Measurements from ENCODE around the gene PLEKHM3. TPM values are rescaled to one million over a fixed set of nuclear protein-coding genes. Genes with fewer than 3 reads are reported as not detected.
A peak's percentile ranks its signal among the peaks of the same experiment; 100 is the strongest.
"Not testable (repeated sequence)": the region's sequence is repeated elsewhere in the genome, so short reads cannot be mapped to it uniquely, and the experiment has no call there.

Gene PLEKHM3
- total RNA-seq, 1 donor from 2014 or later, result 19.5 TPM

DNA sequence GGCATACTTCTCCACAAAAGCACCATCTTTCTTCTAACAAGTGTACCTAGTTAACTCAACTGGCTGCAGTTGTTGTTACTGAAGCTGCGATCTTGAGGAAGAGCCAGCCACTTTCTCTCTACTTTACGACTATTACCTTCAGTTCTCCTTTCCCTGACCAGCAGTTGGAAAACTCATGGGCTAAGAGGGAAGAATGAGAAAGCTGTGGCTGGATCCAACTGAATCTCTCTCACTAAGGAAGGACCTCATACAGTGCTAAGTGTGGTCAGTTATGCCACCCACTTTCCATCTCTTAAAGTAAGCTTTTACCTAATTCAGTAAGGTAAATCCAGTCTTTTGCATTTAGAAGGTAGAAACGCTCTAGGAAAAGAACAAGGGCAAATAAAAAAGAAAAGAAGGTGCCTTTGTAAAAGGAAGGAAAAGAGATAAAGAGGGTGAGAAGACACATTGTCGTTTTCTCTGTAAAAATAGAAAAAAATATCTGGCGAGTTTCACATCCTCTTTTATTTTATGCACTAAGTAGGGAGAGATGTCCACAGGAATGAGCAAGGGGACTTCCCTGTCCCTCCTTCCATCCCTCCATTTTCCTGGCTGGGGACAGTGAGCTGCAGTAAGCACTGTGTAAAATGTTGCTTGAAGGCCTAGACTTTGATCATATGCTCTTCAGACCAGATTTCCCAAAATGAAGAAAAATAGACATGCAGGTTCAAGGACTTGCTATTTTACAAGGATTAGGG lies 73.4 kb downstream of the PLEKHM3 start:
- H3K4me3 Mint-ChIP-seq, result no peak overlapping the region
- Histone ChIP-seq H3K9ac (no peak overlapping the region), H3K4me3 (no peak overlapping the region), H3K79me2 (ENCODE audit: low read depth) (no peaks in the 10 kb centered on the region), H3F3A (ENCODE audit: low read depth) (peaks cover 44% of the 10 kb centered on the region), H4K20me1 (ENCODE audit: low read depth) (no peaks in the 10 kb centered on the region), H3K27ac (peak overlapping the region; percentile 83), H3K9me3 (ENCODE audit: low read depth) (no peaks in the 10 kb centered on the region), H3K36me3 (no peaks in the 10 kb centered on the region), H3K27me3 (no peaks in the 10 kb centered on the region), H2AFZ (replicated peaks) (peak overlapping the region; percentile 64), H3K4me2 (peak overlapping the region; percentile 54), H3K4me1 (peaks cover 45% of the 10 kb centered on the region)
- H3K36me3 Mint-ChIP-seq, result peaks cover 3% of the 10 kb centered on the region
- peaks cover 2% of the 10 kb centered on the region for H3K27me3 Mint-ChIP-seq (ENCODE audit: insufficient read depth, low read depth)
- peaks cover 3% of the 10 kb centered on the region for H3K4me1 Mint-ChIP-seq
- DNase-seq (ENCODE audit: low spot score), result no peak
- H3K27ac Mint-ChIP-seq, result no peak overlapping the region
- no peaks in the 10 kb centered on the region for H3K9me3 Mint-ChIP-seq
- TF ChIP-seq, protein P1, sequence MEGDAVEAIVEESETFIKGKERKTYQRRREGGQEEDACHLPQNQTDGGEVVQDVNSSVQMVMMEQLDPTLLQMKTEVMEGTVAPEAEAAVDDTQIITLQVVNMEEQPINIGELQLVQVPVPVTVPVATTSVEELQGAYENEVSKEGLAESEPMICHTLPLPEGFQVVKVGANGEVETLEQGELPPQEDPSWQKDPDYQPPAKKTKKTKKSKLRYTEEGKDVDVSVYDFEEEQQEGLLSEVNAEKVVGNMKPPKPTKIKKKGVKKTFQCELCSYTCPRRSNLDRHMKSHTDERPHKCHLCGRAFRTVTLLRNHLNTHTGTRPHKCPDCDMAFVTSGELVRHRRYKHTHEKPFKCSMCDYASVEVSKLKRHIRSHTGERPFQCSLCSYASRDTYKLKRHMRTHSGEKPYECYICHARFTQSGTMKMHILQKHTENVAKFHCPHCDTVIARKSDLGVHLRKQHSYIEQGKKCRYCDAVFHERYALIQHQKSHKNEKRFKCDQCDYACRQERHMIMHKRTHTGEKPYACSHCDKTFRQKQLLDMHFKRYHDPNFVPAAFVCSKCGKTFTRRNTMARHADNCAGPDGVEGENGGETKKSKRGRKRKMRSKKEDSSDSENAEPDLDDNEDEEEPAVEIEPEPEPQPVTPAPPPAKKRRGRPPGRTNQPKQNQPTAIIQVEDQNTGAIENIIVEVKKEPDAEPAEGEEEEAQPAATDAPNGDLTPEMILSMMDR (IDR thresholded peaks at IDR 0.05), result no peak
- TF ChIP-seq EZH2 (IDR thresholded peaks at IDR 0.05) (no peak), EZH2phosphoT487 (IDR thresholded peaks at IDR 0.05) (no peak)

DNA sequence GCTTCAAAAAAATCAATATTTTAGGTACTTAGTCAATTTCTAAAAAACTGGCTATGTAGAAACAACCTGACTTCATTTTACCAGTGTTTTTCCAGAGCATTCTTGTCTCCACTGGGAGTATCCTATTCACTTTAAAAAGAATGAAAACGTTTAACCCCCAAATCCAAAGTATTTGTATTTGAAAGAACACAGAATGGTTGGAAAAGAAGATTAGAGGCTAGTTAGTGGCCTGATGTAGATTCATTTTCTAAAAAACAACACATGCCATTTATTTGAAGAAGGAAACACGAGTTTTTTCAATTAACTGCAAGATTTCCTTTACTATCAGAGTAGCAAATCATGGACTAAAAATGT lies 74.6 kb downstream of the PLEKHM3 start:
- peak overlapping the region; percentile 83 for H3K27ac ChIP-seq
- H2AFZ ChIP-seq (replicated peaks), result no peak overlapping the region
- TF ChIP-seq, protein P1 (IDR thresholded peaks at IDR 0.05), result no peak
- TF ChIP-seq EZH2phosphoT487 (IDR thresholded peaks at IDR 0.05) (no peak), EZH2 (IDR thresholded peaks at IDR 0.05) (no peak)
- H3K4me3 ChIP-seq, result no peak overlapping the region
- Mint-ChIP-seq H3K4me1 (peaks cover 3% of the 10 kb centered on the region), H3K27me3 (ENCODE audit: insufficient read depth, low read depth) (peaks cover 4% of the 10 kb centered on the region), H3K9me3 (no peaks in the 10 kb centered on the region), H3K36me3 (peaks cover 2% of the 10 kb centered on the region), H3K4me3 (no peak overlapping the region), H3K27ac (no peak overlapping the region)
- H3K27me3 ChIP-seq, result no peaks in the 10 kb centered on the region
- H4K20me1 ChIP-seq (ENCODE audit: low read depth), result no peaks in the 10 kb centered on the region
- no peaks in the 10 kb centered on the region for H3K9me3 ChIP-seq (ENCODE audit: low read depth)
- no peak for DNase-seq (ENCODE audit: low spot score)
- H3K9ac ChIP-seq, result no peak overlapping the region
- H3K4me1 ChIP-seq, result peaks cover 46% of the 10 kb centered on the region
- H3K79me2 ChIP-seq (ENCODE audit: low read depth), result no peaks in the 10 kb centered on the region
- peak overlapping the region; percentile 54 for H3K4me2 ChIP-seq
- H3K36me3 ChIP-seq, result no peaks in the 10 kb centered on the region
- H3F3A ChIP-seq (ENCODE audit: low read depth), result peaks cover 41% of the 10 kb centered on the region

DNA sequence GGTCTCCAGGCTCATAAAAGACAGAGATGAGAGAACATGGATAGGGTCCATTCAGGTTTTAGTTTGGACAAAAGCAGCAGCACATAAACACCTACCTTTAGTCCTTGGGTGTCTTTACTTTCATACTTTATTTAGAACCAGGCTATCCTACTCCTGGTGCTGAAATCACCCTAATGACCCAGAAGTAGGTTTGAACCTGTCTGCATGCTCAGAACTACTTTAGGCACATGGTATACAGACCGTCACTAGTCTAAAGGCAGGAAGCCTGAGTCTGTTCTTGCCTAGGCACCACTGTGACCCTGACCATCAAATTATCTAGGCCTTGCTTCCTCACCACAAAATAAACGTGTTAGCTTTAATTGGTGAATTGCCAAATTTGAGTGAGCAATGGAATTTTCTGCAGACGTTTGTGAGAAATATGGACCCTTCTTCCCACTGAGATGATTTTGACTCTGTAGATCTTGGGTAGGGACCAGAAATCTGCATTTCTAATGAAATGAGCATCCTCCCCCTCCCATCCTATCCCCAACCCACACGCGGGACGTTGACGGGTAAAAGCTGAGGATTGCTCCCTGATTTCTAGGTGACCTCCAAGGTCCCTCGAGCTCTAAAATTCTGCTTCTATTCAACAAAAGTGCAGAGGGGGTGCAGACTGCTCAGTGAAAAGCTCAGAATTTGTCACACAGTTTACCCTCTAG lies 75.1 kb downstream of the PLEKHM3 start:
- Histone ChIP-seq H4K20me1 (ENCODE audit: low read depth) (no peaks in the 10 kb centered on the region), H3K36me3 (no peaks in the 10 kb centered on the region), H3K9me3 (ENCODE audit: low read depth) (no peaks in the 10 kb centered on the region), H3K79me2 (ENCODE audit: low read depth) (no peaks in the 10 kb centered on the region), H3F3A (ENCODE audit: low read depth) (peaks cover 43% of the 10 kb centered on the region), H3K9ac (no peak overlapping the region), H3K4me3 (no peak overlapping the region), H3K4me1 (peaks cover 49% of the 10 kb centered on the region), H3K4me2 (peak overlapping the region; percentile 54), H3K27ac (peak overlapping the region; percentile 83), H3K27me3 (no peaks in the 10 kb centered on the region), H2AFZ (replicated peaks) (no peak overlapping the region)
- H3K4me3 Mint-ChIP-seq, result no peak overlapping the region
- no peak for DNase-seq (ENCODE audit: low spot score)
- no peak overlapping the region for H3K27ac Mint-ChIP-seq
- H3K36me3 Mint-ChIP-seq, result peaks cover 2% of the 10 kb centered on the region
- H3K9me3 Mint-ChIP-seq, result no peaks in the 10 kb centered on the region
- TF ChIP-seq EZH2phosphoT487 (IDR thresholded peaks at IDR 0.05) (no peak), EZH2 (IDR thresholded peaks at IDR 0.05) (no peak)
- TF ChIP-seq, protein P1 (IDR thresholded peaks at IDR 0.05), result no peak
- peaks cover 3% of the 10 kb centered on the region for H3K4me1 Mint-ChIP-seq
- H3K27me3 Mint-ChIP-seq (ENCODE audit: insufficient read depth, low read depth), result peaks cover 4% of the 10 kb centered on the region

DNA sequence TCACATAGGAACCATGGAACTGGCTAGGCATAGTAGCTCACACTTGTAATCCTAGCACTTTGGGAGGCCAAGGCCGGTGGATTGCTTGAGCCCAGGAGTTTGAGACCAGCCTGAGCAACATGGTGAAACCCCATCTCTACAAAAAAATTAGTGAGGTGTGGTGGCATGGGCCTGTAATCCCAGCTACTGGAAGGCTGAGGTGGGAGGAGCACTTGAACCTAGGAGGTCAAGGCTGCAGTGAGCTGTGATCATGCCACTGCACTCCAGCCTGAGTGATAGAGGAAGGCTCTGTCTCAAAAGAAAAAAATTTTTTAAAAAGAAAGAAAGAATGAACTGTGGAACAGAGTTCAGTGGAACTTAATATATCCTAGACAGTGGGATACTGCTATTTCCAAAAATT lies 76.1 kb downstream of the PLEKHM3 start:
- not testable (repeated sequence) for H3K4me2 ChIP-seq; H3K9me3 ChIP-seq (ENCODE audit: low read depth); H3K79me2 ChIP-seq (ENCODE audit: low read depth); H3K4me3 ChIP-seq; H3K4me1 Mint-ChIP-seq; H3K27me3 ChIP-seq; H3K9me3 Mint-ChIP-seq; H3K36me3 ChIP-seq; H2AFZ ChIP-seq (replicated peaks); H3K4me3 Mint-ChIP-seq; H3K27ac Mint-ChIP-seq; DNase-seq (ENCODE audit: low spot score); H3K27ac ChIP-seq; H3K27me3 Mint-ChIP-seq (ENCODE audit: insufficient read depth, low read depth); H3K9ac ChIP-seq; H4K20me1 ChIP-seq (ENCODE audit: low read depth); H3K36me3 Mint-ChIP-seq
- Histone ChIP-seq H3F3A (ENCODE audit: low read depth) (peaks cover 49% of the 10 kb centered on the region), H3K4me1 (peaks cover 55% of the 10 kb centered on the region)
